ENCODE data around the gene MVB12B. TPM values are rescaled to one million over a fixed set of nuclear protein-coding genes. Genes with fewer than 3 reads are reported as not detected.

MVB12B gene
- total RNA-seq, 4 donors from 2014 or later: 6.1 to 18.0 (median 13.2) TPM

DNA sequence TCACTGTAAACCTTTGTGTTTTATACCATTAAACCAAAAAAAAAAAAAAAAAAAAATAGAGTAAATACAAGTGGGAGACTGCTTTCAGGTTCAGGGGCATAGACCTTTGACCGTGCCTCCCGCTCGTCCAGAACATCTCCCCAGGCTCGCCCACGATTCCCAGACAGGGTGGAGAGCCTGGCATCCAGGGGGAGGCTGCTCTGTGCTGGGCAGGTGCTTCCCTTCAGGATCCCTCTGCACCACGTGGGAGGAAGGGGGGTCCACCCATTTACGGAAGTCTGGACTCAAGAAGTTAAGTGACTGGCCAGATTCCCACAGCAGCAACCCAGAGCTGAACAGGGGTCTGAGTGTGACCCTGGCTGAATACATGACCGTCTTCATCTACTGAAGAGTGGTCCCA, 161.7 kb downstream of the MVB12B start:
- Histone ChIP-seq H3K9me3 (no peaks in the 10 kb centered on the region), H3K4me1 (no peaks in the 10 kb centered on the region), H3K36me3 (no peaks in the 10 kb centered on the region), H3K4me3 (no peak overlapping the region), H3K27ac (no peak overlapping the region), H3K27me3 (no peaks in the 10 kb centered on the region)
- ATAC-seq (no peak), DNase-seq (no peak)
- in situ Hi-C loops (cut with MboI; ENCODE audit: low sequenced_read_pairs in 4 of 4) (loop anchor here in 3 of 4 donors (25.0 kb wide), 2 partner anchors 176 to 1076 kb away; no protein-coding TSS in a partner anchor), intact Hi-C loops (cut with DNase I; ENCODE audit: low total_unique reads) (no loop called here)
- TF ChIP-seq, protein P1, sequence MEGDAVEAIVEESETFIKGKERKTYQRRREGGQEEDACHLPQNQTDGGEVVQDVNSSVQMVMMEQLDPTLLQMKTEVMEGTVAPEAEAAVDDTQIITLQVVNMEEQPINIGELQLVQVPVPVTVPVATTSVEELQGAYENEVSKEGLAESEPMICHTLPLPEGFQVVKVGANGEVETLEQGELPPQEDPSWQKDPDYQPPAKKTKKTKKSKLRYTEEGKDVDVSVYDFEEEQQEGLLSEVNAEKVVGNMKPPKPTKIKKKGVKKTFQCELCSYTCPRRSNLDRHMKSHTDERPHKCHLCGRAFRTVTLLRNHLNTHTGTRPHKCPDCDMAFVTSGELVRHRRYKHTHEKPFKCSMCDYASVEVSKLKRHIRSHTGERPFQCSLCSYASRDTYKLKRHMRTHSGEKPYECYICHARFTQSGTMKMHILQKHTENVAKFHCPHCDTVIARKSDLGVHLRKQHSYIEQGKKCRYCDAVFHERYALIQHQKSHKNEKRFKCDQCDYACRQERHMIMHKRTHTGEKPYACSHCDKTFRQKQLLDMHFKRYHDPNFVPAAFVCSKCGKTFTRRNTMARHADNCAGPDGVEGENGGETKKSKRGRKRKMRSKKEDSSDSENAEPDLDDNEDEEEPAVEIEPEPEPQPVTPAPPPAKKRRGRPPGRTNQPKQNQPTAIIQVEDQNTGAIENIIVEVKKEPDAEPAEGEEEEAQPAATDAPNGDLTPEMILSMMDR (IDR thresholded peaks at IDR 0.05 in 4 of 5, conservative IDR thresholded peaks at IDR 0.05 in 1 of 5): no peak
- no peak for TF ChIP-seq POLR2A (IDR thresholded peaks at IDR 0.05)

DNA sequence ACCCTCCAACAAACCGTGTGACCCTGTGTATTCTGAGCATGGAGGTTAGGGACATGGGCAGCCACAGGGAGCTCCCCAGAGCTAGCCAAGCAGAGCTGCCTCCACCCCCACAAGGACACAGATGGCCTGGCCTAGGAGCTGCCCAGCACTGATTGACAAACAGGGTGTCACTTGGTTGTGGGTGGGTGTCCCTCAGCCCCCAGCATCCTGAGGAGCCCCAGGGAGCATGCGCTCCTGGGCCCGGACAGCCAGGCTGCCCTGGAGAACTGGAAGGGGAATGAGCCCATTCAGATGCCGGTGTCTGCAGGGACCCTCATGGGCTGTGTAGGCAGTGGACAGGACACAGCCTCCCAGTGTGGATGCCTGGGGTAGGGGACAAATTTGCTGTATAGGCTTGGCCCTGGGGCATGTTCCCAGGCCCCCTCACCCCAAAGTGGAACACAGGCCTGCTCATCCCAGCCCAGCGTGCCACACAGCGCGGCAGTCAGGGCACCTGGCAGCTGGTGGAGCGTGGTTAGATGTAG, 162.3 kb downstream of the MVB12B start:
- no peak overlapping the region for H3K27ac ChIP-seq
- ATAC-seq (no peak), DNase-seq (no peak)
- no peaks in the 10 kb centered on the region for H3K4me1 ChIP-seq
- TF ChIP-seq, protein P1 (IDR thresholded peaks at IDR 0.05 in 4 of 5, conservative IDR thresholded peaks at IDR 0.05 in 1 of 5): no peak
- no peak for TF ChIP-seq POLR2A (IDR thresholded peaks at IDR 0.05)
- intact Hi-C loops (cut with DNase I; ENCODE audit: low total_unique reads): no loop called here
- H3K4me3 ChIP-seq: no peak overlapping the region
- no peaks in the 10 kb centered on the region for H3K27me3 ChIP-seq
- no peaks in the 10 kb centered on the region for H3K36me3 ChIP-seq
- in situ Hi-C loops (cut with MboI; ENCODE audit: low sequenced_read_pairs in 4 of 4): loop anchor here in 3 of 4 donors (25.0 kb wide), 2 partner anchors 177 to 1077 kb away; no protein-coding TSS in a partner anchor
- no peaks in the 10 kb centered on the region for H3K9me3 ChIP-seq

DNA sequence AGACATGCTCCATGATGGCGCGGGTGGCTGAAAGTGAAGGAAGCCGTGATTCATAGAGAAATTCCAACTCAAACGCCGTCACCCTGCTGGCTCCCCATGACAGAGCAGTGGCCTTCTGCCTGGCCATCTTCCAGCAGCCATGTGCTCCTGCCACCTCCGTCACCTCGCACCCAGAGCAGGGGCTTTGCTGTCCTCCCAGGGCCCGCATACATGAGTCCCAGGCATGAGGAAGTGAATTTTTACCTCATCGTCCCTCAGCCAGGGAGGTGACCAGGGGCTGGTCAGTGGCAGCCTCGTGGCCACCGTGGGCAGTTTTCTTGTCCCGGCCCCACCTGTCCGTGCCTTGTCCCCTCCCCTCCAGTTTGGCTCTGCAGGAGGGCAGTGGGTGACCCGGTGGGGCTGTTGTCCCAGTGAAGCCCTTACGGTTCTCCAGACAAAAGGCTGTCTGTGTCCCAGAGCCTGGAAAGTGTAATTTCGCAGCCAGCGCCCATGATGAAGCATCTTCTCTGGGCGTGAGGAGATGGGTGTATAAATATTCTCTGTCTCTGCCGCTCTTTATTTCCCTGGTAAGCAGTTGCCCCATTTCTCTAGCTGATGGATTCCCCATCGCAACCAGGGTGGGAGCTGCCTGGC, 163.1 kb downstream of the MVB12B start:
- no peak overlapping the region for H3K27ac ChIP-seq
- no peaks in the 10 kb centered on the region for H3K36me3 ChIP-seq
- H3K9me3 ChIP-seq: no peaks in the 10 kb centered on the region
- in situ Hi-C loops (cut with MboI; ENCODE audit: low sequenced_read_pairs in 4 of 4) (loop anchor here (5.0 to 25.0 kb wide), 4 partner anchors 175 to 1077 kb away; no protein-coding TSS in a partner anchor), intact Hi-C loops (cut with DNase I; ENCODE audit: low total_unique reads) (loop anchor here (5.0 to 10.0 kb wide), 2 partner anchors 162 to 1085 kb away; partner anchors contain the start of gene MVB12B)
- no peak overlapping the region for H3K4me3 ChIP-seq
- ATAC-seq: no peak
- no peak for DNase-seq
- H3K27me3 ChIP-seq: no peaks in the 10 kb centered on the region
- TF ChIP-seq POLR2A (IDR thresholded peaks at IDR 0.05): no peak
- TF ChIP-seq, protein P1 (IDR thresholded peaks at IDR 0.05 in 4 of 5, conservative IDR thresholded peaks at IDR 0.05 in 1 of 5): no peak
- H3K4me1 ChIP-seq: no peaks in the 10 kb centered on the region

DNA sequence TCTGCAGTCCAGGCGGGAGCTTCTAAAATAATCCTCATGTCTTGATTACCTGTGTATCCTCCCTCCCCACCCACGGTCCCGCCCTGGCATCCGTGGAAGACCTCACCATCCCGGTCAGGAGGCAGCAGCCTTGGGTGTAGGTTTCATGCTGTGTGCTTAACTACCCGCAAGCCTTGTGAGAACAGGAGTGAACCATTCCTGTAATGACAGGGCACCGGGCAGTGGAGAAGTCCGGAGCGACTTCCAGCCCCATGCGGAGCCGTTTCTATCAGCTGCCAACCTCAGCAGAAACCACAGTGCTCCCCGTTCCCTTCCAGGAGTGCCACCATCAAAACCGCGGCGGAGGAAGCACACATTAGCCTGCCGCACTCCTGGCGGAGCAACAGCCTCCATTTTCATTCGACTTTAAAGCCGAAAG, 163.6 kb downstream of the MVB12B start:
- Histone ChIP-seq H3K36me3 (no peaks in the 10 kb centered on the region), H3K27me3 (no peaks in the 10 kb centered on the region), H3K27ac (no peak overlapping the region), H3K9me3 (no peaks in the 10 kb centered on the region), H3K4me1 (no peaks in the 10 kb centered on the region), H3K4me3 (no peak overlapping the region)
- no peak for DNase-seq
- TF ChIP-seq, protein P1 (IDR thresholded peaks at IDR 0.05 in 4 of 5, conservative IDR thresholded peaks at IDR 0.05 in 1 of 5): no peak
- no peak for TF ChIP-seq POLR2A (IDR thresholded peaks at IDR 0.05)
- intact Hi-C loops (cut with DNase I; ENCODE audit: low total_unique reads): loop anchor here (5.0 to 10.0 kb wide), 2 partner anchors 163 to 1085 kb away; partner anchors contain the start of gene MVB12B
- no peak for ATAC-seq
- in situ Hi-C loops (cut with MboI; ENCODE audit: low sequenced_read_pairs in 4 of 4): loop anchor here (5.0 to 25.0 kb wide), 4 partner anchors 175 to 1078 kb away; no protein-coding TSS in a partner anchor
